ENCODE results near the gene OR51B4. TPM values are rescaled to one million over a fixed set of nuclear protein-coding genes. Genes with fewer than 3 reads are reported as not detected.

The OR51B4 gene
- total RNA-seq, 4 donors from 2014 or later = not detected

GRCh38 chr11:5290106-5290505 lies 11.6 kb downstream of the OR51B4 start:
- H3K4me3 ChIP-seq (ENCODE audit: low read depth, poor library complexity, severe bottlenecking) = no peak overlapping the region
- TF ChIP-seq POLR2A (IDR thresholded peaks at IDR 0.05) (no peak), CTCF (IDR thresholded peaks at IDR 0.05) (no peak)
- DNase-seq (ENCODE audit: low spot score in 2 of 2) = no peak
- intact Hi-C loops (cut with DNase I; ENCODE audit: low total_unique reads) = no loop called here
- 91 to 92% methylated on average over 1 of the region's 1 CpG for WGBS, 2 donors

- no peak overlapping the region for H3K4me3 ChIP-seq (ENCODE audit: low read depth, poor library complexity, severe bottlenecking)
- DNase-seq (ENCODE audit: low spot score in 2 of 2) = no peak
- TF ChIP-seq CTCF (IDR thresholded peaks at IDR 0.05) (no peak), POLR2A (IDR thresholded peaks at IDR 0.05) (no peak)
- intact Hi-C loops (cut with DNase I; ENCODE audit: low total_unique reads) = loop anchor here (1.0 kb wide), 1 partner anchor 20 kb away; no protein-coding TSS in a partner anchor
Measured at GRCh38 chr11:5289696-5290095, 12.1 kb downstream of the OR51B4 start.

- WGBS, 2 donors = 78 to 84% methylated on average over 6 of the region's 6 CpGs
- no peak for TF ChIP-seq POLR2A (IDR thresholded peaks at IDR 0.05)
- no peak for TF ChIP-seq CTCF (IDR thresholded peaks at IDR 0.05)
- intact Hi-C loops (cut with DNase I; ENCODE audit: low total_unique reads) = loop anchor here (1.0 kb wide), 1 partner anchor 20 kb away; no protein-coding TSS in a partner anchor
- DNase-seq (ENCODE audit: low spot score in 2 of 2) = no peak
- no peak overlapping the region for H3K4me3 ChIP-seq (ENCODE audit: low read depth, poor library complexity, severe bottlenecking)
Measured at GRCh38 chr11:5288906-5289550, 12.7 kb downstream of the OR51B4 start.

- H3K4me3 ChIP-seq (ENCODE audit: low read depth, poor library complexity, severe bottlenecking) = no peak overlapping the region
- WGBS, 2 donors = 77 to 79% methylated on average over 7 of the region's 7 CpGs
- intact Hi-C loops (cut with DNase I; ENCODE audit: low total_unique reads) = no loop called here
- no peak for TF ChIP-seq POLR2A (IDR thresholded peaks at IDR 0.05)
- TF ChIP-seq CTCF (IDR thresholded peaks at IDR 0.05) = no peak
- DNase-seq (ENCODE audit: low spot score in 2 of 2) = no peak
Measured at GRCh38 chr11:5288108-5288905, 13.4 kb downstream of the OR51B4 start.

- TF ChIP-seq POLR2A (IDR thresholded peaks at IDR 0.05) = no peak
- TF ChIP-seq CTCF (IDR thresholded peaks at IDR 0.05) = no peak
- DNase-seq (ENCODE audit: low spot score in 2 of 2) = no peak
- WGBS, 2 donors = 74 to 82% methylated on average over 3 of the region's 3 CpGs
- intact Hi-C loops (cut with DNase I; ENCODE audit: low total_unique reads) = no loop called here
- H3K4me3 ChIP-seq (ENCODE audit: low read depth, poor library complexity, severe bottlenecking) = no peak overlapping the region
Measured at GRCh38 chr11:5286901-5287300, 14.8 kb downstream of the OR51B4 start.
